H1 (cell line): Measurements from ENCODE around the gene TKFC. TPM values are rescaled to one million over a fixed set of nuclear protein-coding genes. Genes with fewer than 3 reads are reported as not detected.

ENCODE experiments used
- CTCF ChIA-PET: fragments of 300-600 bp; sonication (Branson Sonifier 250); formaldehyde crosslinking; loops from one replicate; lab custom pipeline; 2021; ENCODE audit not compliant: partially characterized antibody; lab: Charles Lee
- POLR2A ChIA-PET: fragments of 300-600 bp; sonication (Branson Sonifier 250); formaldehyde crosslinking; loops from one replicate; lab custom pipeline; 2021; ENCODE audit warnings: inconsistent platforms; ENCODE audit not compliant: partially characterized antibody; lab: Charles Lee
- DNase-seq, 2 experiments: peaks; one replicate each; pipeline versions ENCODE4 v3.0.0 to v3.0.0-alpha.2; 2010 to 2022; ENCODE audit warnings: low spot score in 2 of 2, low read depth in 1 of 2, mixed read lengths in 1 of 2
- FAIRE-seq: peaks from 2 replicates; lab custom pipeline; 2011; peaks lifted over from hg19 to GRCh38; lab: Jason Lieb, UNC
- H2AFZ ChIP-seq: 2 replicates; pipeline ENCODE4 v1.8.1; 2012; ENCODE audit warnings: low read length, inconsistent platforms
- H2AK5ac ChIP-seq: 2 replicates; pipeline ENCODE4 v1.6.1; 2013; ENCODE audit warnings: low read depth, low read length
- H2BK120ac ChIP-seq: replicated peaks from 2 replicates; pipeline ENCODE3; 2013; ENCODE audit warnings: low read depth, low read length, inconsistent platforms
- H2BK12ac ChIP-seq: 2 replicates; pipeline ENCODE4 v1.6.1; 2013; ENCODE audit warnings: low read depth, low read length
- H2BK15ac ChIP-seq: 2 replicates; pipeline ENCODE4 v1.6.1; 2013; ENCODE audit warnings: low read length
- H2BK20ac ChIP-seq: 2 replicates; pipeline ENCODE4 v1.6.1; 2013; ENCODE audit warnings: low read length
- H2BK5ac ChIP-seq: 2 replicates; pipeline ENCODE4 v1.6.1; 2013; ENCODE audit warnings: low read depth, low read length
- H3K14ac ChIP-seq: 2 replicates; pipeline ENCODE4 v1.6.1; 2013; ENCODE audit warnings: inconsistent platforms; ENCODE audit not compliant: insufficient read length
- H3K18ac ChIP-seq: 2 replicates; pipeline ENCODE4 v1.6.1; 2013; ENCODE audit warnings: low read length; ENCODE audit errors: extremely low read depth
- H3K23ac ChIP-seq: 2 replicates; pipeline ENCODE4 v1.6.1; 2013; ENCODE audit warnings: inconsistent platforms; ENCODE audit not compliant: insufficient read length
- H3K23me2 ChIP-seq: 2 replicates; pipeline ENCODE4 v1.6.1; 2013; ENCODE audit warnings: low read depth, low read length
- H3K27ac ChIP-seq: 2 replicates; pipeline ENCODE4 v1.6.1; 2011; ENCODE audit warnings: low read depth, low read length, inconsistent platforms
- H3K27me3 ChIP-seq, 4 experiments: replicated peaks in 1 of 4; 1 replicate in 1 of 4; 2 replicates in 3 of 4; pipeline versions ENCODE4 v1.6.1 to v1.8.1; 2011 to 2013; ENCODE audit warnings: low read length in 3 of 4, mild to moderate bottlenecking in 3 of 4, inconsistent platforms in 2 of 4, mixed read lengths in 2 of 4, moderate library complexity in 1 of 4; ENCODE audit not compliant: control insufficient read depth in 3 of 4, insufficient read depth in 3 of 4; ENCODE audit errors: extremely low read depth in 1 of 4
- H3K36me3 ChIP-seq, 4 experiments: 2 replicates each; pipeline versions ENCODE4 v1.6.1 to v1.8.1; 2011 to 2013; ENCODE audit warnings: mild to moderate bottlenecking in 4 of 4, low read length in 3 of 4, moderate library complexity in 2 of 4, control low read depth in 1 of 4, inconsistent platforms in 1 of 4; ENCODE audit not compliant: insufficient read depth in 4 of 4, control insufficient read depth in 2 of 4
- H3K4ac ChIP-seq: replicated peaks from 2 replicates; pipeline ENCODE3; 2013; ENCODE audit warnings: low read length, low read depth, mixed read lengths, inconsistent platforms; ENCODE audit not compliant: insufficient read length
- H3K4me1 ChIP-seq, 4 experiments: replicated peaks in 1 of 4; 1 replicate in 1 of 4; 2 replicates in 3 of 4; pipeline versions ENCODE4 v1.6.1 to v1.8.1; 2011 to 2013; ENCODE audit warnings: low read length in 3 of 4, inconsistent platforms in 2 of 4, mixed read lengths in 1 of 4; ENCODE audit not compliant: insufficient read depth in 4 of 4, control insufficient read depth in 3 of 4
- H3K4me2 ChIP-seq, 2 experiments: 2 replicates each; pipeline versions ENCODE4 v1.6.1 to v1.8.1; 2011 to 2013; ENCODE audit warnings: low read depth in 2 of 2, low read length in 2 of 2, control low read depth in 1 of 2, inconsistent platforms in 1 of 2, mild to moderate bottlenecking in 1 of 2; ENCODE audit not compliant: insufficient read depth in 1 of 2
- H3K4me3 ChIP-seq, 4 experiments: fragments of 200-600, 300-600 bp in 1 of 4; sonication (generic), shearing (Covaris generic), sonication (Bioruptor Twin) in 1 of 4; 2 replicates each; pipeline versions ENCODE4 v1.5.1 to v1.8.1; 2011 to 2016; ENCODE audit warnings: low read length in 4 of 4, low read depth in 3 of 4, control low read depth in 2 of 4, inconsistent platforms in 2 of 4, mild to moderate bottlenecking in 2 of 4, mixed read lengths in 1 of 4, moderate library complexity in 1 of 4; ENCODE audit not compliant: insufficient read depth in 2 of 4; ENCODE audit errors: extremely low read depth in 1 of 4
- H3K56ac ChIP-seq: replicated peaks from 2 replicates; pipeline ENCODE3; 2013; ENCODE audit warnings: low read depth, mild to moderate bottlenecking, mixed read lengths, low read length, inconsistent platforms; ENCODE audit not compliant: insufficient read length
- H3K79me1 ChIP-seq: 2 replicates; pipeline ENCODE4 v1.6.1; 2013; ENCODE audit warnings: low read depth, low read length, control low read depth
- H3K79me2 ChIP-seq, 2 experiments: 2 replicates each; pipeline versions ENCODE4 v1.6.1 to v1.8.1; 2012 to 2013; ENCODE audit warnings: low read length in 2 of 2, mild to moderate bottlenecking in 2 of 2, inconsistent platforms in 1 of 2; ENCODE audit not compliant: insufficient read depth in 2 of 2, control insufficient read depth in 1 of 2
- H3K9ac ChIP-seq, 4 experiments: replicated peaks in 1 of 4; 1 replicate in 1 of 4; 2 replicates in 3 of 4; pipeline versions ENCODE4 v1.6.1 to v1.8.1; 2011 to 2013; ENCODE audit warnings: low read depth in 3 of 4, low read length in 3 of 4, control low read depth in 2 of 4, mild to moderate bottlenecking in 2 of 4, moderate library complexity in 2 of 4, inconsistent platforms in 1 of 4; ENCODE audit errors: extremely low read depth in 1 of 4
- H3K9me3 ChIP-seq, 2 experiments: 2 replicates each; pipeline versions ENCODE4 v1.6.1 to v1.8.1; 2012 to 2013; ENCODE audit warnings: mild to moderate bottlenecking in 2 of 2, moderate library complexity in 2 of 2, control low read depth in 1 of 2, inconsistent platforms in 1 of 2, low read depth in 1 of 2, low read length in 1 of 2, mixed read lengths in 1 of 2; ENCODE audit not compliant: insufficient read depth in 2 of 2
- H4K20me1 ChIP-seq, 2 experiments: replicated peaks in 1 of 2; 2 replicates each; pipeline versions ENCODE3 to v1.8.1; 2011 to 2013; ENCODE audit warnings: inconsistent platforms in 2 of 2, low read length in 2 of 2, mild to moderate bottlenecking in 1 of 2; ENCODE audit not compliant: insufficient read depth in 2 of 2, control insufficient read depth in 1 of 2
- H4K5ac ChIP-seq: 2 replicates; pipeline ENCODE4 v1.6.1; 2013; ENCODE audit warnings: low read length, low read depth, mixed read lengths, inconsistent platforms; ENCODE audit not compliant: insufficient read length
- H4K8ac ChIP-seq: 2 replicates; pipeline ENCODE4 v1.8.0; 2013; ENCODE audit warnings: mild to moderate bottlenecking, moderate library complexity, low read length, inconsistent platforms; ENCODE audit not compliant: insufficient read depth; ENCODE audit errors: extremely low read depth
- H4K91ac ChIP-seq: replicated peaks from 2 replicates; pipeline ENCODE3; 2013; ENCODE audit warnings: low read length, mixed read lengths, inconsistent platforms; ENCODE audit not compliant: insufficient read length
- ATF3 ChIP-seq: IDR thresholded peaks from 2 replicates; pipeline ENCODE4 v1.6.1; 2011; ENCODE audit warnings: low read depth, mild to moderate bottlenecking, low read length; ENCODE audit not compliant: insufficient read depth
- BCL11A ChIP-seq, 2 experiments: IDR thresholded peaks; one replicate each; pipeline ENCODE4 v1.6.1; 2011; ENCODE audit warnings: low read depth in 2 of 2, low read length in 2 of 2, mild to moderate bottlenecking in 2 of 2
- CBX8 ChIP-seq: fragments of 300-800, 300-1000 bp; sonication (generic); IDR thresholded peaks from 2 replicates; pipeline ENCODE4 v1.7.1; 2016; ENCODE audit warnings: low read depth, low read length, borderline replicate concordance
- EP300 ChIP-seq, 2 experiments: IDR thresholded peaks; 1 replicate in 1 of 2; 2 replicates in 1 of 2; pipeline ENCODE4 v1.6.1; 2011 to 2012; ENCODE audit warnings: low read depth in 2 of 2, low read length in 2 of 2, mild to moderate bottlenecking in 2 of 2, borderline replicate concordance in 1 of 2, inconsistent platforms in 1 of 2, moderate library complexity in 1 of 2
- EZH2 ChIP-seq: fragments of 200-600 bp; sonication (generic); IDR thresholded peaks from 2 replicates; pipeline ENCODE4 v1.7.1; 2012; ENCODE audit warnings: low read depth, mild to moderate bottlenecking, moderate library complexity, low read length, inconsistent platforms; ENCODE audit not compliant: severe bottlenecking
- GABPA ChIP-seq: IDR thresholded peaks from 2 replicates; pipeline ENCODE4 v1.6.1; 2011; ENCODE audit warnings: mild to moderate bottlenecking, low read length, moderate library complexity, borderline replicate concordance; ENCODE audit not compliant: insufficient read depth
- KDM1A ChIP-seq: fragments of 200-600, 300-600 bp; sonication (generic); IDR thresholded peaks from 2 replicates; pipeline ENCODE4 v1.7.1; 2016; ENCODE audit warnings: mild to moderate bottlenecking, low read length, borderline replicate concordance
- KDM5A ChIP-seq: fragments of 200-600 bp; IDR thresholded peaks from 2 replicates; pipeline ENCODE4 v1.7.1; 2012; ENCODE audit warnings: mild to moderate bottlenecking, low read length, inconsistent platforms, mixed read lengths
- PHF8 ChIP-seq: fragments of 200-600 bp; sonication (generic); conservative IDR thresholded peaks from 2 replicates; pipeline ENCODE4 v1.7.1; 2012; ENCODE audit warnings: low read depth, mild to moderate bottlenecking, inconsistent platforms, low read length, moderate library complexity
- SIN3A ChIP-seq, 2 experiments: IDR thresholded peaks in 1 of 2; conservative IDR thresholded peaks in 1 of 2; 2 replicates each; pipeline ENCODE4 v1.6.1; 2011 to 2012; ENCODE audit warnings: low read length in 2 of 2, improper control_type of control experiment in 1 of 2, low read depth in 1 of 2, mild to moderate bottlenecking in 1 of 2
- TAF7 ChIP-seq: optimal IDR thresholded peaks from 2 replicates; pipeline ENCODE3; 2011; ENCODE audit warnings: low read depth, mild to moderate bottlenecking, inconsistent platforms, low read length, moderate library complexity, borderline replicate concordance
- ZNF274 ChIP-seq: IDR thresholded peaks from 2 replicates; pipeline ENCODE4 v1.7.0; 2012; ENCODE audit warnings: low read length, borderline replicate concordance; ENCODE audit errors: extremely low read depth
- WGBS, 2 experiments: shearing (Covaris generic) in 1 of 2; methylation state at CpG; one replicate each; pipeline versions ENCODE4 v1.1.6 to v1.1.7; 2013 to 2015; ENCODE audit warnings: low lambda C conversion rate in 2 of 2, mixed read lengths in 2 of 2, inconsistent platforms in 1 of 2, low coverage in 1 of 2, missing lambda C conversion rate in 1 of 2; ENCODE audit not compliant: insufficient replicate concordance in 2 of 2, insufficient coverage in 1 of 2, insufficient read length in 1 of 2; ENCODE audit errors: extremely low coverage in 1 of 2, missing lambda C conversion rate in 1 of 2; 5-methylcytosine and 5-hydroxymethylcytosine counted together
- polyA plus RNA-seq, 7 experiments: library from polyadenylated mRNA; depleted of rRNA in 3 of 7; stranded (reverse) in 5 of 7; unstranded in 2 of 7; fragments of >200 nt in 5 of 7; fragments of 200-250 nt in 2 of 7; gene quantifications; 1 replicate in 5 of 7; 2 replicates in 1 of 7; 4 replicates in 1 of 7; pipeline versions ENCODE4 v1.2.1 to v1.2.3, GENCODE V29; 2011 to 2013; ENCODE audit warnings: missing spikeins in 2 of 7, mixed read lengths in 2 of 7
- total RNA-seq: library from RNA; stranded (reverse); fragmentation: NEBNext Ultra II Directional; extraction: Animal tissue kit (Norgen Biotek cat#: 25700); gene quantifications from 2 replicates; pipeline ENCODE4 v1.2.1, GENCODE V29; 2021

TKFC gene
- total and polyA plus RNA-seq, 2 of the 8 experiments (the other 6 are each of a cell fraction or from before 2014, with no cell fraction given), result 53.5 to 55.0 TPM

GRCh38 chr11:61302550-61302949, 30.5 kb upstream of the TKFC start:
- no peak overlapping the region for H2BK5ac ChIP-seq
- H3K79me2 ChIP-seq, result no peaks in the 10 kb centered on the region
- H2AK5ac ChIP-seq, result no peak overlapping the region
- H2BK20ac ChIP-seq, result no peak overlapping the region
- DNase-seq (no peak), FAIRE-seq (no peak)
- no peaks in the 10 kb centered on the region; the same call in 1 of the 2 replicates for H3K23me2 ChIP-seq
- no peak overlapping the region for H2BK120ac ChIP-seq
- H3K14ac ChIP-seq, result no peak overlapping the region
- no peaks in the 10 kb centered on the region for H3K79me1 ChIP-seq
- H3K18ac ChIP-seq, result no peak overlapping the region
- H3K4me1 ChIP-seq, result peaks cover 0 to 3% (median 1%) of the 10 kb centered on the region in 4 experiments; a peak in 3 of 7 replicates
- no peaks in the 10 kb centered on the region for H3K27me3 ChIP-seq
- WGBS, 2 experiments, result 91% methylated on average over 13 of the region's 13 CpGs; no CpG with 5 or more reads in 1 of the 2 experiments
- ChIA-PET CTCF (interaction anchor here (0.7 to 1.2 kb wide), 2 partner anchors 10 to 82 kb away, joined by 3 to 4 read pairs; no protein-coding TSS in a partner anchor), POLR2A (interaction anchor here (1.6 to 1.8 kb wide), 4 partner anchors 8 to 31 kb away, joined by 3 to 8 read pairs (median 6); partner anchors contain the start of genes DDB1 and TKFC)
- no peak overlapping the region for H3K9ac ChIP-seq
- no peak overlapping the region for H3K27ac ChIP-seq
- H3K4ac ChIP-seq, result no peak overlapping the region
- peaks cover 43 to 84% (median 65%) of the 10 kb centered on the region in 4 experiments for H3K36me3 ChIP-seq
- H3K23ac ChIP-seq, result no peak overlapping the region
- H4K8ac ChIP-seq, result no peak overlapping the region
- H4K5ac ChIP-seq, result no peak overlapping the region
- no peak overlapping the region for H3K4me3 ChIP-seq
- H4K91ac ChIP-seq, result no peak overlapping the region
- H2AFZ ChIP-seq, result no peak overlapping the region
- H3K9me3 ChIP-seq, result no peaks in the 10 kb centered on the region
- no peak overlapping the region for H3K56ac ChIP-seq
- H4K20me1 ChIP-seq, result peaks cover 2 to 4% of the 10 kb centered on the region in 2 experiments
- no peak overlapping the region for H2BK15ac ChIP-seq
- H2BK12ac ChIP-seq, result no peak overlapping the region
- no peak overlapping the region for H3K4me2 ChIP-seq
- TF ChIP-seq EZH2 (no peak), GABPA (no peak), BCL11A (IDR thresholded peaks at IDR 0.05; ENCODE audit: low read depth in 2 of 2, low read length in 2 of 2) (no peak), SIN3A (conservative IDR thresholded peaks at IDR 0.05 in 1 of 2, IDR thresholded peaks at IDR 0.05 in 1 of 2; ENCODE audit: low read depth in 1 of 2, low read length in 2 of 2) (no peak), PHF8 (no peak), ZNF274 (no peak), KDM5A (no peak), TAF7 (no peak), KDM1A (no peak), ATF3 (no peak), EP300 (IDR thresholded peaks at IDR 0.05; ENCODE audit: borderline replicate concordance in 1 of 2, low read depth in 2 of 2, low read length in 2 of 2) (no peak), CBX8 (no peak)
